ENCODE measurements around the gene LCMT1.

Gene LCMT1

DNA sequence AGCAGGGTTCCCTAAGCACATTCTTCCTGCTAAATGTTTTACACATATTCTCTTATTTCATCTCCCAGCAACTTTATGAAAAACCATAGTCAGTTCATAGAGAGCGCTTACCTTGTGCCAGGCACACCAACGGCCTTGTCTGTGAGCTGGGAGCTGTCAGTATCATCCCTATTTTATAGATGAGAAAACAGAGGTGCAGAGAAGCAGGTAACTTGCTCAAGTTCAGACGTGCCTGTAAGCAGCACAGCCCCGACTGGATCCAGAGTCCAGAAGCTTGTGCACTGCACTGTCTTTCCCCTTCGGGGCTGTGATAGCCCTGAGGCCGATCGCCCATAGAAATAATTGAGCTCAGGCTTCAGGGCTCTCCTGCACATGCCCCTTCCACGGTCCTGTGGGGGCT, 111.4 kb downstream of the LCMT1 start:
- DNase-seq (ENCODE audit: low read depth in 2 of 2), result no peak

DNA sequence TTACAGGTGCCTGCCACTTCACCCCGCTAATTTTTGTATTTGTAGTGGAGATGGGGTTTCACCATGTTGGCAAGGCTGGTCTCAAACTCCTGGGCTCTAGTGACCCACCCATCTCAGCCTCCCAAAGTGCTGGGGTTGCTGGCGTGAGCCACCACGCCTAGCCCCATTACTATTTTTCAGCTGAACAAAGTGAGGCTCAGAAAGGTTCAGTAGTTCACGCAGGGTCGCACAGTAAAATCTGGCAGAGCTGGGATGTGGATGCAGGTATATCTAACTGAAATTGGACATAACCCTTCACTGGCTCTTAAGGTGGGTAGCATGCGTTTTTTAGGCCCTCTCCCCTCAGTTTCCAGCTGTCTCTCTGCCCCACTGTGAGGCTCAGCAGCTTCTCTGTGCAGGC, 112.4 kb downstream of the LCMT1 start:
- TF ChIP-seq, protein P1, sequence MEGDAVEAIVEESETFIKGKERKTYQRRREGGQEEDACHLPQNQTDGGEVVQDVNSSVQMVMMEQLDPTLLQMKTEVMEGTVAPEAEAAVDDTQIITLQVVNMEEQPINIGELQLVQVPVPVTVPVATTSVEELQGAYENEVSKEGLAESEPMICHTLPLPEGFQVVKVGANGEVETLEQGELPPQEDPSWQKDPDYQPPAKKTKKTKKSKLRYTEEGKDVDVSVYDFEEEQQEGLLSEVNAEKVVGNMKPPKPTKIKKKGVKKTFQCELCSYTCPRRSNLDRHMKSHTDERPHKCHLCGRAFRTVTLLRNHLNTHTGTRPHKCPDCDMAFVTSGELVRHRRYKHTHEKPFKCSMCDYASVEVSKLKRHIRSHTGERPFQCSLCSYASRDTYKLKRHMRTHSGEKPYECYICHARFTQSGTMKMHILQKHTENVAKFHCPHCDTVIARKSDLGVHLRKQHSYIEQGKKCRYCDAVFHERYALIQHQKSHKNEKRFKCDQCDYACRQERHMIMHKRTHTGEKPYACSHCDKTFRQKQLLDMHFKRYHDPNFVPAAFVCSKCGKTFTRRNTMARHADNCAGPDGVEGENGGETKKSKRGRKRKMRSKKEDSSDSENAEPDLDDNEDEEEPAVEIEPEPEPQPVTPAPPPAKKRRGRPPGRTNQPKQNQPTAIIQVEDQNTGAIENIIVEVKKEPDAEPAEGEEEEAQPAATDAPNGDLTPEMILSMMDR (IDR thresholded peaks at IDR 0.05; ENCODE audit: low read depth, low read length), result no peak
- H3K4me3 ChIP-seq (replicated peaks in 1 of 2; ENCODE audit: low read depth in 2 of 2, low read length in 2 of 2), result no peak overlapping the region
- DNase-seq (ENCODE audit: low read depth in 2 of 2), result no peak

More for the DNA sequence above, 111.4 kb downstream of the LCMT1 start:
- H3K4me3 ChIP-seq (replicated peaks in 1 of 2; ENCODE audit: low read depth in 2 of 2, low read length in 2 of 2), result no peak overlapping the region
- TF ChIP-seq, protein P1 (IDR thresholded peaks at IDR 0.05; ENCODE audit: low read depth, low read length), result no peak

DNA sequence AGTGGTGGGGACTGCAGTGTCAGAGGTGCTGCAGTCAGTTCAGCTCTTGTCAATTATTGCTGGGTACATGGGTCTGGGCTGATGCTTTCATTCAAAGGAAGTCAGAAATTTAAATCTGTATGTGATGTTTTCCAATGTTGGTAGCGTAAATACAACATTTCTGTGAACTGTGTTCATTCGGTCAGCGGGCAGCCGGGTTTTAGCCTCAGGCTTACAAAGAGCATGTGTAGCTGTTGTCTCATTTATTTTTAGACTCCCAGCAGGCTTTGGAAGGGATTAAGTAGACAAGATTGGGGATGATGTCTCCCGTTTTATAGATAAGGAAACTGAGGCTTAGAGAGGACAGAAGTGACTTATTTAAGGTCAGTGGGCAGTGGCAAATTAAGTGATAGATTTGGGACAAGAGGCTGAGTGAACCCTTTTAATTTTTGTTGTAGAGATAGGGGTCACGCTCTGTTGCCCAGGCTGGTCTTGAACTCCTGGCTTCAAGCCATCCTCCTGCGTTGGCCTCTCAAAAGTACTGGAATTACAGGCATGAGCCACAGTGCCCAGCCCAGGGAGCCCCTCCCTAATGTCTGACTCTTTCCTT, 113.3 kb downstream of the LCMT1 start:
- H3K4me3 ChIP-seq (replicated peaks in 1 of 2; ENCODE audit: low read depth in 2 of 2, low read length in 2 of 2), result no peak overlapping the region
- DNase-seq (ENCODE audit: low read depth in 2 of 2), result no peak
- TF ChIP-seq, protein P1 (IDR thresholded peaks at IDR 0.05; ENCODE audit: low read depth, low read length), result no peak
